NB4 (cell line): ENCODE measurements around the gene C1QC.

Source experiments
- POLR2A ChIP-seq: IDR thresholded peaks from 2 replicates; pipeline ENCODE4 v1.6.1; 2011; ENCODE audit warnings: mild to moderate bottlenecking; ENCODE audit not compliant: insufficient read length; ENCODE audit errors: extremely low read depth
- TF ChIP-seq, protein P1 (sequence below): IDR thresholded peaks from 2 replicates; pipeline ENCODE4 v1.6.1; 2011; ENCODE audit warnings: low read depth, low read length

GRCh38 chr1:22661880-22662279 is 18.4 kb downstream of the C1QC start:
- TF ChIP-seq POLR2A, result no peak
- TF ChIP-seq, protein P1, sequence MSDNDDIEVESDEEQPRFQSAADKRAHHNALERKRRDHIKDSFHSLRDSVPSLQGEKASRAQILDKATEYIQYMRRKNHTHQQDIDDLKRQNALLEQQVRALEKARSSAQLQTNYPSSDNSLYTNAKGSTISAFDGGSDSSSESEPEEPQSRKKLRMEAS, result no peak
